ENCODE measurements around the gene MYH7. TPM values are rescaled to one million over a fixed set of nuclear protein-coding genes. Genes with fewer than 3 reads are reported as not detected.

The MYH7 gene
- total and polyA plus RNA-seq, 3 donors from 2014 or later, result 0.87 to 51.3 (median 1.3) TPM

GRCh38 chr14:23439107-23439835 lies 3.8 kb upstream of the MYH7 start:
- Histone ChIP-seq H3K36me3 (ENCODE audit: low read depth, missing control alignments) (no peaks in the 10 kb centered on the region), H3K9me3 (no peaks in the 10 kb centered on the region), H3K4me1 (no peaks in the 10 kb centered on the region), H3K27ac (no peak overlapping the region), H3K4me3 (no peak overlapping the region), H3K27me3 (no peaks in the 10 kb centered on the region)
- WGBS, 2 donors, result 92 to 95% methylated on average over 5 to 6 of the region's 6 CpGs
- no peak for TF ChIP-seq POLR2A (IDR thresholded peaks at IDR 0.05)
- TF ChIP-seq CTCF (IDR thresholded peaks at IDR 0.05), result no peak
- intact Hi-C loops (cut with DNase I; ENCODE audit: low total_unique reads), result no loop called here
- peak; percentile 6 for DNase-seq

GRCh38 chr14:23438101-23438971 lies 2.9 kb upstream of the MYH7 start:
- intact Hi-C loops (cut with DNase I; ENCODE audit: low total_unique reads), result no loop called here
- Histone ChIP-seq H3K9me3 (no peaks in the 10 kb centered on the region), H3K4me1 (no peaks in the 10 kb centered on the region), H3K4me3 (no peak overlapping the region), H3K27me3 (no peaks in the 10 kb centered on the region), H3K36me3 (ENCODE audit: low read depth, missing control alignments) (no peaks in the 10 kb centered on the region), H3K27ac (no peak overlapping the region)
- TF ChIP-seq CTCF (IDR thresholded peaks at IDR 0.05) (no peak), POLR2A (IDR thresholded peaks at IDR 0.05) (no peak)
- WGBS, 2 donors, result 57 to 62% methylated on average over 15 of the region's 15 CpGs
- peak; percentile 10 for DNase-seq

- Histone ChIP-seq H3K4me3 (no peak overlapping the region), H3K9me3 (no peaks in the 10 kb centered on the region), H3K27me3 (no peaks in the 10 kb centered on the region), H3K4me1 (no peaks in the 10 kb centered on the region), H3K27ac (no peak overlapping the region), H3K36me3 (ENCODE audit: low read depth, missing control alignments) (no peaks in the 10 kb centered on the region)
- intact Hi-C loops (cut with DNase I; ENCODE audit: low total_unique reads), result no loop called here
- 78 to 89% methylated on average over 5 to 8 of the region's 8 CpGs for WGBS, 2 donors
- TF ChIP-seq CTCF (IDR thresholded peaks at IDR 0.05) (no peak), POLR2A (IDR thresholded peaks at IDR 0.05) (no peak)
- no peak for DNase-seq
Measured at GRCh38 chr14:23437133-23438100, 2.0 kb upstream of the MYH7 start.

- DNase-seq, result no peak
- Histone ChIP-seq H3K27ac (no peak overlapping the region), H3K27me3 (no peaks in the 10 kb centered on the region), H3K9me3 (no peaks in the 10 kb centered on the region), H3K36me3 (ENCODE audit: low read depth, missing control alignments) (no peaks in the 10 kb centered on the region), H3K4me3 (no peak overlapping the region), H3K4me1 (no peaks in the 10 kb centered on the region)
- no peak for TF ChIP-seq POLR2A (IDR thresholded peaks at IDR 0.05)
- no peak for TF ChIP-seq CTCF (IDR thresholded peaks at IDR 0.05)
- intact Hi-C loops (cut with DNase I; ENCODE audit: low total_unique reads), result no loop called here
- WGBS, 2 donors, result 82 to 91% methylated on average over 15 of the region's 15 CpGs
Measured at GRCh38 chr14:23436327-23437132, 1.1 kb upstream of the MYH7 start.
